Stimulated activated CD4-positive, alpha-beta T cell treated with anti-CD3 and anti-CD28 coated beads, Interleukin-2, amount 100 ng/mL, for 4 hours (primary cell): ENCODE data around the gene SAP130.

Experiments used
- DNase-seq: peaks from one replicate; pipeline ENCODE4 v3.0.0-alpha.2; 2020; ENCODE audit warnings: low read depth

The SAP130 gene

DNA sequence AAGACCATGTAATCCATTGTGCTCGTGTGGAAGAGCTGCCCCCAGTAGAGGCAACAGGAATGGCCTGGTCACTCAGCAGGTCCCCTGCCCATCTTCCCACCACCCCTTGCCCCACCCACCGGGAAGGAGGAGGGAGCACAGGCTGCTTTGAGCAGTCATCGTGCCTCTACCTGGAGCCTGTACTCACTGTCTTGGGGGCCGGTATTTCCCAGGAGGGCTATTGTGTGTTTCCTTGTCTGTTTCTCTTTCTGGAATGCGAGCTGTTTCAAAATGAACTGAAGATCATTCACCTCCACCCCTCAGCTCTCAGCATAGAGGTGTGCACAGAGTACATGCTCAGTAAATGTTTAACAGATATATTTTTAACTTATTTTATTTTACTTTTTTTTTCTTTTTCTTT, 134.4 kb downstream of the SAP130 start:
- DNase-seq: no peak

DNA sequence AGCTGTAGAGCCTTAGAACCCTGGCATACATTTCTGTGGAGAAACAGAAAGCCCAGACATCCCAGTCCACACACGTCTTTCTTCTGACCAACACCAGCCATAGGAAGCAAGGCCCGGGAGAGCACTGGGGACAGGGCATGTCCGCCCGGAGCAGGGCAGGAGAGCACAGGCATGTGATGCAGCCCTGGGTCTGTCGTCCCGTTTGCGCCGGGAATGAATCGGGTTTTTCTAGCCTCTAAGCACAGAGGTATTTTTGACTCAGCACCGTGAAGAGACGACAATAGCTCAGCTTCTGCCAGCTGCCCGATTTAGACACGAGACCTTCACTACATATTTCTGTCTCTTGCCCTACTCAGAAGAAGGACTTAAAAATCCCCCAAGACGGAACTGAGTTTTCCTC, 134.8 kb downstream of the SAP130 start:
- DNase-seq: no peak

DNA sequence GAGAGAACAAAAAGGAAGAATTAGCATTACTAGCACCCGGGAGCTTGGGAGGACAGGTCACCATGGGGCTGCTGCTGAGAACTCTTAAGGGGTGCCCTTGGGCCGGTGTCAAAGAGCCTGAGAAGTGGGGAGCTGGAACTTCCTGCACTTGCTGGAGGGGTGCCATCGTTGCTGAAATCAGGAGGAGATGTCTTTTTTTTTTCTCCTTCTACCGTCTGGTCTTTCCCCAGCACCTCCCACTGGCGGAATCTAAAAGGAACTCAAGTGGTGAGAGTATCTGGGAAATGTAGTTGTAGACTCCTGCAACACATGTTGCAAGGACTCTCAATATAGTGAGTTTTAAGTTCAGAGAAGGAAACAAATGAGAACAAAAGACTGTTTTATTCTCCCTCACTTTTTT, 136.0 kb downstream of the SAP130 start:
- DNase-seq: no peak
